AG09309 (cell line): ENCODE results near the gene GZF1.
A peak's percentile ranks its signal among the peaks of the same experiment; 100 is the strongest.

ENCODE experiments used
- DNase-seq: peaks from one replicate; pipeline ENCODE4 v3.0.0-alpha.2; 2010; ENCODE audit warnings: low read depth
- H3K4me3 ChIP-seq: 2 replicates; pipeline ENCODE4 v1.5.1; 2011; ENCODE audit warnings: mild to moderate bottlenecking, low read depth, low read length, moderate library complexity; ENCODE audit not compliant: control insufficient read depth
- CTCF ChIP-seq: IDR thresholded peaks from 2 replicates; pipeline ENCODE4 v1.5.1; 2011; ENCODE audit warnings: mild to moderate bottlenecking, low read depth, low read length, inconsistent platforms; ENCODE audit not compliant: insufficient read depth, control insufficient read depth; ENCODE audit errors: missing control alignments

Gene GZF1

DNA sequence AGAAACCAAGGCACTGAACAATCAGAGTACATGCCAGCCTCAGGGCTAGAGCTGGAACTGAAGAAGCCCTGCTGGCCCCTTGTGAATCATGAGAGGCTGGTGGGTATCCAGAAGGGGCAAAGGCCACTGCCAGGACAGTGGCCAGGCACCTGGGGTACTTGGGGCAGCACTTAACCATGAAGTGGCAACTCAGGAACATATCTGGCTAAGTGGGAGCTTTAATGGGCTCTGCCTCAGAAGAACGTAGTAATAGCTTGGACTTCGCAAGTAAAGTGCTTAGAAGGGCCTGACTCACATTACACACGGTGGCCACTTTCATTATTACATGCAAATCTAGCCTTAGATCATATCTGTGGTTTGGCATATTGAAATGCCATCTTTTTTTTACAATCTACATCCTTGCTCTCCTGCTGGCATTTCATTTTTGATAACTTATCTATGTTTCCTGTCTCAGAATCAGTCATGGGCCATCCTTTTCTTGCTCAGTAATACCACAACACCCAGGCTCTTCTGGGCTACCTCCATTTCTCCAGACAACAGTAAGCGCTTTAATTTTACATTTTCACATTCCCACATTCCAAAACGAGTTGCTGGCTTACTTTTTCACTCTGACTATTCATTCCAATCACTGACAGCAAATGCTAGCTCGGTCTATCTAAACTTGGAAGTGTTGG, 37.7 kb downstream of the GZF1 start:
- TF ChIP-seq CTCF, result peak; percentile 30

GRCh38 chr20:23401051-23401450, 39.1 kb downstream of the GZF1 start:
- H3K4me3 ChIP-seq, result no peak overlapping the region
- TF ChIP-seq CTCF, result no peak
- no peak for DNase-seq

More for the DNA sequence above, 37.7 kb downstream of the GZF1 start:
- peak; percentile 54 for DNase-seq
- no peak overlapping the region for H3K4me3 ChIP-seq

- no peak overlapping the region for H3K4me3 ChIP-seq
- no peak for TF ChIP-seq CTCF
- no peak for DNase-seq
These were observed 41.8 kb downstream of the GZF1 start for GRCh38 chr20:23403751-23404150.

GRCh38 chr20:23404196-23404595, 42.2 kb downstream of the GZF1 start:
- no peak for TF ChIP-seq CTCF
- no peak overlapping the region for H3K4me3 ChIP-seq
- DNase-seq, result no peak

DNA sequence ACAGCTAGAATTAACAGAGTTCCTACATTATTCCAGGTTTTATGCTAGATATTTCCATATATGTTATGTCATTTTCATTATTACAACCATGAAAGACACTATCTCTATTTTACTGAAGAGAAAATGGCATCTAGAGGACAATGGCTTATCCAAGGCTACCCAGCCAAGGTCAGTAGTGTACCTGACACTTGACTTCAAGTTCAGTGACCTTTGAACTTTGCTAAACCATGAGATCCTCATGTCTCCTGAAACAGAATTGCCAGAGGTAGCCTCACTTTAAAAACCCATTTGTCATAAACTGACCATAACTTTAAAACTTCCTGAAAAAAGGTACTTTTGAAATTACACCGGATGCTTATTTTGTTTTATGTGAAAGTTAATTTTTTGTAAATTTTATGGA, 44.9 kb downstream of the GZF1 start:
- TF ChIP-seq CTCF, result no peak
- H3K4me3 ChIP-seq, result no peak overlapping the region
- DNase-seq, result no peak

DNA sequence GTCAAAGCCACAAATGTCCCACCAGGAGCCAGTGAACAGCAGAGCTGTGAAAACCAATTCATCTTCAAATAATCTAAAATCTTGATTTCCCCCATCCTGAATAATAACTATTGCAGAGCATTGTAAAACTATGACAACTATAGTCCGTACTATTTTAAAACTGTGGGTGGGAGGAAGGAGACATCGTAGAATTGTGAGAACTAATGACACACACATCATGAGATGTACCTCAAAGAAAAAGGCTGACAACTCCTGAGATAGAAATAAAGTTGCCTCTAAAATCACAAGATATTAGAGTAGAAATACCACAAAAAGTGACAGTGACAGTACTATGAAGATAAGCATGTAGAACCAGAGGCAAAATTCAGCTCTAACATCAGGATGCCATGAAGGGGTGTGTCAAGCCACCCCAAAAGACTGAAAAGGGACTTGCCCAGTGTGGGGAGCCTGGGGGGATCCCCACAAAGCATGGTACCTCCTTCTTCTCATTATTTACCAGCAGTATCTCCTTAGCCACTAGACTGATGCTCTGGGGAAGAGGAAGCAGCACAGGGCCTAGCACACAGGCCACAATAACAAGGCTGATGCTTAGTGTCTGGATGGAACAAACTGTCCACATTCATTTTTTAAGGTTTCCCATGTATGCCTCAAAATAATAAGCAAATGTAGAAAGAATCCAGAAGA, 45.9 kb downstream of the GZF1 start:
- no peak for TF ChIP-seq CTCF
- H3K4me3 ChIP-seq, result no peak overlapping the region
- no peak for DNase-seq
